PC-3 (cell line): ENCODE data around the gene EXOC4.

Experiments
- CTCF ChIP-seq: fragments of 300-600 bp; sonication (generic); conservative IDR thresholded peaks from 2 replicates; pipeline ENCODE4 v1.5.1; 2017; ENCODE audit warnings: antibody characterized with exemption, low read depth, mild to moderate bottlenecking, low read length
- EZH2 ChIP-seq: fragments of 300-600 bp; sonication (generic); IDR thresholded peaks from one replicate; pipeline ENCODE4 v1.6.1; 2017; ENCODE audit warnings: antibody characterized with exemption, mild to moderate bottlenecking, low read length; ENCODE audit not compliant: unreplicated experiment
- EZH2phosphoT487 ChIP-seq: fragments of 300-600 bp; sonication (generic); IDR thresholded peaks from 2 replicates; pipeline ENCODE4 v1.6.1; 2018; ENCODE audit warnings: mild to moderate bottlenecking, antibody characterized with exemption, low read length, borderline replicate concordance

DNA sequence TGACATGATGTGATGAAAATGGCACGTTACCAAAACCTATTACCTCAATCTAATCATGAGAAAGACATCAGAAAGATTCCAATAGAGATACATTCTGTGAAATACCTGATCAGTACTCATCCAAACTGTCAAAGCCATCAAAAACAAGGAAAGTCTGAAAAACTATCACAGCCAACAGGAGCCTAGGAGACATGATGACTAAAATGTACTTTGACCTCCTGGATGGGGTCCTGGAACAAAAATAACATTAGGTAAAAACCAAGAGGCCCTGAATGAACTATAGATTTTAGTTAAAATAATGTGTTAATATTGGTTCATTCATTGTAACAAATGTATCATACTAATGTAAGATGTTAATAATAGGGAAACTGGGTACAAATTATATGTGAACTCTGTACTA is 760.4 kb downstream of the EXOC4 start:
- no peak for TF ChIP-seq CTCF
- TF ChIP-seq EZH2phosphoT487: no peak
- TF ChIP-seq EZH2: no peak
